Posterior cingulate gyrus (tissue), 11 donors: ENCODE measurements around the gene NGLY1.

Experiments
- DNase-seq, 10 donors: peaks; one replicate each; pipeline versions ENCODE4 v3.0.0 to v3.0.0-alpha.2; 2020 to 2021; ENCODE audit warnings: mixed read lengths in 3 of 10
- intact Hi-C: fragments of 100-400 bp; cut with DNase I; formaldehyde crosslinking; loops from one replicate; pipeline ENCODE4 v1.15.1; 2023

NGLY1 gene

GRCh38 chr3:25719321-25719720 lies 63.9 kb downstream of the NGLY1 start:
- intact Hi-C loops, result no loop called here
- no peak for DNase-seq

GRCh38 chr3:25713341-25713985 lies 69.8 kb downstream of the NGLY1 start:
- intact Hi-C loops, result no loop called here
- DNase-seq, result no peak

DNA sequence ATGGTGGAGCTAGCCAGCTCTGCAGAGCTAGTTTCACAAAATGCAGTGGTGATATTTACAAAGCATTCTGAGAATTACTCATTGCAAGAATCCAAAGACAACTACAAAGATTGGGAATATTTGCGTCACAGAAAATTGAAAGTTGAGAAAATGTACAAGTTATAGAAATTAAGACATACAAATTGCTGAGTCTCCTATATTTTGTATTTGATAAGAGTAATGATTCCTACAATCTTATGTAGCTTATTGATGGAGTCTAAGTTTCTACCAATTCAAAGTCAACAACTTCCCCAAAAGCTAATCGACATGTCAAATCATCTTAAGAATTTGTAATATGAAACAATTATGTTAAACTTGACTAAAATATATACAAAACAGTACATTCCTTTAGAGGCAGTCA lies 72.2 kb downstream of the NGLY1 start:
- no peak for DNase-seq
- intact Hi-C loops, result no loop called here

- intact Hi-C loops, result no loop called here
- DNase-seq, result no peak
Observed at GRCh38 chr3:25708036-25708435, 75.2 kb downstream of the NGLY1 start.

DNA sequence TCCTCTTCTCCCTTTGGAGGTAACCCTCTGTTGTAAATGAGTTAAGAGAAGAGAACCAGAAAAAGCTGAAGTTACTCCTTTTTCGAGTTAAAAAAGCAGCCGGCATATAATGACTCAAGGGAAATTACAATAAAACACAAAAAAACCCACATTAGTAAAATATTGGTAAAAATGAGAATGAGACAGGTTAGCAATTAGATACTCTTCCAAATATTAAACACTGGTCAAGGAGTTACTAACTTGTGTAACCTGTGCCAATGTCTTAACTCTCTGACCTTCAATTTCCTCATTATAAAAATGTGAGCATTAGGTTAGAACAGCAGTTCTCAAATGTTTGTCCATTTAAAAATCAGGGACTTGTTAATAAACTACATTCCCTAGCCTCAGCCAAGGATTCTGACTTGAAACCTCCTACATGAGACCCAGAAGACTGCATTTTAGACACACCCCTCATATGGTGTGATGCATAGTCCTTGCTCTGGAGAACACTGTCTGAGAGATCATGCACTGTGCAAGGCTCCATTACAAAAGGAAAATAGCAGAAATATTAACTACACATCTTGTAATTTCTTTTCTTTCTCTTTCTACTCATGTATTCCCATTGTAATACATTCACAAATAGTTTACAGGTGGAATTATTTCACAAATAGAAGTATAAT lies 75.8 kb downstream of the NGLY1 start:
- intact Hi-C loops, result no loop called here
- no peak for DNase-seq

DNA sequence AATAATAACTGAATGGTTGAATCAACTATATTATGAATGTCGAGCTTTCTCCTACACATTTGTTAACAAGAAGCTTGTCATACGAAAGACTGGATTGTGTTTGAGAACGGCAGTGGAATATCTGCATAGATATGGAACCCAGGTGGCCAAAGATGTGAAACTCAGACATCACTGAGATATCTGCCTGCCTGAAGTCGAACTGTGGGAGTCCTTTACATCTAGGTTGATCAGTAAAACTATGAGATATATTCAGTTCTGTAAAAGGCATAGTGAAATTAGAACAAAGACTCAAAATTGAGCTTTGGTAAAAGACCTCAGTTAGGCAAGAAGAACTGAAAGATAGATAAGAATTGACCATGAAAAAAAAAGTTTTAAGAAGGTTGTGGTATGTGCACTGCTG lies 77.0 kb downstream of the NGLY1 start:
- no peak for DNase-seq
- intact Hi-C loops, result no loop called here

- intact Hi-C loops, result no loop called here
Observed at GRCh38 chr3:25697553-25697952, 85.7 kb downstream of the NGLY1 start.

GRCh38 chr3:25695731-25696420 lies 87.4 kb downstream of the NGLY1 start:
- DNase-seq, result no peak
- intact Hi-C loops, result no loop called here

More at GRCh38 chr3:25697553-25697952, 85.7 kb downstream of the NGLY1 start:
- DNase-seq, result no peak

GRCh38 chr3:25693238-25693637 lies 90.0 kb downstream of the NGLY1 start:
- no peak for DNase-seq
- intact Hi-C loops, result no loop called here

GRCh38 chr3:25692341-25692740 lies 90.9 kb downstream of the NGLY1 start:
- intact Hi-C loops, result no loop called here
- no peak for DNase-seq

- DNase-seq, result no peak
- intact Hi-C loops, result no loop called here
Observed at GRCh38 chr3:25690768-25691533, 92.3 kb downstream of the NGLY1 start.

DNA sequence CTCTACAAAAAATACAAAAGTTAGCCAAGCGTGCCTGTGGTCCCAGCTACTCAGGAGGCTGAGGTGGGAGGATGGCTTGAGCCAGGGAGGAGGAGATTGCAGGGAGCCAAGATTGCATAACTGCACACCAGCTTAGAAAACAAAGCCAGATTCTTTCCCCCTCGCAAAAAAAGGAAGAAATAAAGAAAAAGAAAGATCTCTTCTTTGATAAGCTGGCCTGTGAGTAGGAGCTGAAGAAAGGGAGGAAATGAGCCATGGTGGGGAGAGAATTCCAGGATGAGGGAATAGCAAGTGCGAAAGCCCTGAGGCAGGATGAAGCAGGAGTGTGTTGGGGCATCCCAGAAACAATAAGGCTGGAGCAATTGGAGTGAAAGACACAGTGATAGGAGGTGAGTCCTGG lies 94.0 kb downstream of the NGLY1 start:
- intact Hi-C loops, result no loop called here

GRCh38 chr3:25687742-25688141 lies 95.5 kb downstream of the NGLY1 start:
- intact Hi-C loops, result no loop called here
- DNase-seq, result no peak

More for the DNA sequence above, 94.0 kb downstream of the NGLY1 start:
- DNase-seq, result no peak

DNA sequence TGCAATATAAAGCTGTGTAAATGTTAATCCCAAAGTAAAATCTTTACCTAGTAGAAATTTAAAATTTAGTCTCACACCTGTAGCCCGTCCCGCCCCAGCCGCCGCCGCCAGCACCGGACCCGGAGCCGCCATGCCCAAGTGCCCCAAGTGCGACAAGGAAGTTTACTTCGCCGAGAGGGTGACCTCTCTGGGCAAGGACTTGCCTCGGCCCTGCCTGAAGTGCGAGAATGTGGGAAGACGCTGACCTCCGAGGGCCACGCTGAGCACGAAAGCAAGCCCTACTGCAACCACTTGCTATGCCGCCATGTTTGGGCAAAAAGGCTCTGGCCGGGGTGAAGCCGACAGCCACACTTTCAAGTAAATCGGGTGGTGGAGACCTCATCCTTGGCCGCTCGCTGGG lies 96.5 kb downstream of the NGLY1 start:
- intact Hi-C loops, result no loop called here

DNA sequence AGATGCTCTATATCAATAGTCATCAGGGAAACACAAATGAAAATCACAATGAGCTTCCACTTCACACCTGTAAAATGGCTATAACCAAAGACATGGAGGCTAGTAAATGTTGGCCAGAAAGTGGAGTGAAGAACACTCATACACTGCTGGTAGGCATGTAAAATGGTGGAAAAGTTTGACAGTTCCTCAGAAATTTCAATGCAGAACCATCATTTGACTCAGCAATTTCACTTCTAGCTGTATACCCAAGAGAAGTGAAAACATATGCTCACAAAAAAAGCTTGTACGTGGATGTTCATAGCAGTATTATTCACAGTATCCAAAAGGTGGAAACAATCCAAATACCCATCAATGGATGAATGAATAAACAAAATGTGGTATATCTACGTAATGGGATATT lies 99.4 kb downstream of the NGLY1 start:
- intact Hi-C loops, result no loop called here

More for the DNA sequence above, 96.5 kb downstream of the NGLY1 start:
- peak in 2 of 10 donors; percentile 73 to 82 for DNase-seq

GRCh38 chr3:25683410-25683809 lies 99.8 kb downstream of the NGLY1 start:
- intact Hi-C loops, result no loop called here
- no peak for DNase-seq

More for the DNA sequence above, 99.4 kb downstream of the NGLY1 start:
- no peak for DNase-seq

GRCh38 chr3:25679642-25680302 lies 103.5 kb downstream of the NGLY1 start:
- intact Hi-C loops, result no loop called here
- DNase-seq, result no peak

- no peak for DNase-seq
- intact Hi-C loops, result no loop called here
Observed at GRCh38 chr3:25679166-25679565, 104.1 kb downstream of the NGLY1 start.

DNA sequence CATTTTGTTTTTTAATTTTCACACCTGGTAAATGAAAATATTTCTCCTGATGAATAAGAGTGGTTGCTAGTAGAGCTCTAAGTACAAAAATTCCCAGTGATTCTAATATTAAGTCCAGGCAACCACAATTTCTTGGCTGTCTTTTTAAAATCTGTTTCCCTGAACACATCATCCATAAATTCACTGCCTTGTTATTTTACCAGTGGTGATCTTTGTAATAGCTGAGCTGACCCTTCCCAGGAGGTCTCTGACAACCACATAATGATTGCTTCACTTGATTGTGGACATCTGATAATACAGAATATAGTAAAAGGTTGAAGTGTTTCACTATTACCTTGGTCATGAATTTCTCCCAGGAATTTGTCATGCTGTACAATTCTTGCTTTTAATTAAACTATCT lies 104.7 kb downstream of the NGLY1 start:
- intact Hi-C loops, result no loop called here

DNA sequence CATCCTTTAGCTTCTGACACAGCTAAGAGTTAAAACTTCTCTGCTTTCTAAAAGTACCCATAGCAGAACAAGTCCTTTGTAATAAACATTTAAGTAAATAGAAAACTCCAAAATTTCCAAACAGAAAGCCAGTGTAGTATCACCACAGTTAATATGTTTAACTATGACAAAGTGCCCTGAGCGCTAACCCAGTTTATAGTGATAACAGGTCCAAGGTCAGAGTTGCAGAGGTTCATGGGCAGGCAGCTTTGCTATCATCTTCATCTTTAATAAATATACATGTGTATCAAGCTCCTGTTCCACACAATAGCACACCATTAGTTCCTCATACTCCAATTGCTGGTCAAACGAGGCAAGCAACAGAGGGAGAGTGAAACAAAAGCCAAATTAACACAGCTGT lies 106.1 kb downstream of the NGLY1 start:
- no peak for DNase-seq
- intact Hi-C loops, result no loop called here

More for the DNA sequence above, 104.7 kb downstream of the NGLY1 start:
- DNase-seq, result no peak
